Umbilical cord (tissue), 2 donors: ENCODE results near the gene GYS2. TPM values are rescaled to one million over a fixed set of nuclear protein-coding genes. Genes with fewer than 3 reads are reported as not detected.

Experiments used
- DNase-seq: peaks from one replicate; pipeline ENCODE4 v3.0.0-alpha.2; 2015; ENCODE audit warnings: low spot score
- total RNA-seq: library from RNA; depleted of rRNA; stranded (reverse); fragments of >200 nt; gene quantifications from one replicate; pipeline ENCODE4 v1.2.3, GENCODE V29; 2014; ENCODE audit warnings: low replicate concordance; ENCODE audit not compliant: insufficient read depth

GYS2 gene
- total RNA-seq, 1 donor from 2014 or later: 0.48 TPM

- peak; percentile 77 for DNase-seq
Measured at GRCh38 chr12:21553329-21553675, 51.3 kb downstream of the GYS2 start.

DNA sequence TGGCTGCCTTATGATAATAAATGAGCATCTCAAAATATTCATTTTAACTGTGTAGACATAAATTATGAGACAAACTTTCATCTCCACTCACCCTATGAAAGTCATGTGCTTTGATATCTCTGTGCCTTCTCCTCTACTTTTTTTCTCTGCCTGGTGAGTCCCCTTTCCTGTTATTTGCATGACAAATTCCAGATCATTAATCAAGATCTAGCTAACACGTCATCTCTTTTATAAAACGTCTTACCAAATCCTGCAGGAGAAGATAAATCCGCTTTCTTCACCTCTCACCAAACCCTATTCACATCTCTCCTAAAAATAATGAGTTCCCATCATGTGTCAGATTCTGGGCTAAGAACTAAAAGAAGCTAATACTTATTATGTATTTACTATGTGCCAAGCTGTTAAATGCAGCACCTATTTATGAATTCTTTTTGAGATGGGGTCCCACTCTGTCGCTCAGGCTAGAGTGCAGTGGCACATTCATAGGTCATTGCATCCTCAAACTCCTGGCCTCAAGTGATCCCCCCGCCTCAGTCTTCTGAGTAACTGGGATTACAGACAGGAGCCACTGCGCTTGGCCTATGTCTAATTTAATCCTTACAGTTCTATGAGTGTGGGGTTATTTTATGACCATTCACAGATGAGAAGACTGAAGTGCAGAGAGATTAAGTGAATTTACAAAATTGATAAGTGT is 51.9 kb downstream of the GYS2 start:
- DNase-seq: peak; percentile 63

GRCh38 chr12:21551841-21552465 is 52.7 kb downstream of the GYS2 start:
- DNase-seq: peak; percentile 87

GRCh38 chr12:21547437-21547836 is 57.2 kb downstream of the GYS2 start:
- DNase-seq: no peak

DNA sequence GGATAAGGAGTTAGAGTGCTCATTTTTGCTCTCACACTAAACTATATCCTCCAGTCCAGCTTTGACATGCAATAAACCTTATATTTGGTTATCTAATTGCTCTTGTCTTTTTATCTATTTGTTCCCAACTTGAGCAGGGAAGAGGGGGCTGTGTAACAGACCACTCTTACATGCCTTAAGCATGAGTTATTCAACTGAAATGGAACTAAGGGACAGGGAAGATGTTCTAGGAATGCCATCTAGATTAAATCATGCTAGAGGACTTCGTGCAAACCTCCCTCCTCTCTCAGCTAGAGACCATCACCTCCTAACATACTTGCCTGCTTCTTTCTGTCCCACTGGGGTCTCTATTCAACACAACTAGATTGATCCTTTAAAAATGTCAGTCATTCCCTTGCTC is 57.9 kb downstream of the GYS2 start:
- no peak for DNase-seq

- DNase-seq: no peak
Measured at GRCh38 chr12:21545557-21545956, 59.1 kb downstream of the GYS2 start.

GRCh38 chr12:21543151-21543550 is 61.5 kb downstream of the GYS2 start:
- DNase-seq: no peak

- DNase-seq: no peak
Measured at GRCh38 chr12:21542403-21542802, 62.2 kb downstream of the GYS2 start.

DNA sequence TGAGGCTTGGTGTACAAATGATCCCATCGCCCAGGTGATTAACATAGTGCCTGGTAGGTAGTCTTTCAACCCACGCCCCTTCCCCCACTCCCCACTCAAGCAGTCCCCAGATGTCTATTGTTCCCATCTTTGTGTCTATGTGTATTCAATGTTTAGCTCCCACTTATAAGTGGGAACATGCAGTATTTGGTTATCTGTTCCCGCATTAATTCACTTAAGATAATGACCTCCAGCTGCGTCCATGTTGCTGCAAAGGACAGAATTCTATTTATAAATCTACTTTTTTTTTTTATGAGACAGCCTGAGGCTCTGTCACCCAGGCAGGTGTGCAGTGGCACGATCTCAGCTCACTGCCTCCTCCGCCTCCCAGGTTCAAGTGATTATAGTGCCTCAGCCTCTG is 62.9 kb downstream of the GYS2 start:
- no peak for DNase-seq

GRCh38 chr12:21539797-21540196 is 64.8 kb downstream of the GYS2 start:
- DNase-seq: no peak

GRCh38 chr12:21538061-21538653 is 66.5 kb downstream of the GYS2 start:
- DNase-seq: no peak

GRCh38 chr12:21529456-21529855 is 75.2 kb downstream of the GYS2 start:
- DNase-seq: no peak

- peak; percentile 16 for DNase-seq
Measured at GRCh38 chr12:21528953-21529352, 75.7 kb downstream of the GYS2 start.

- DNase-seq: peak; percentile 39
Measured at GRCh38 chr12:21527451-21528180, 77.0 kb downstream of the GYS2 start.

DNA sequence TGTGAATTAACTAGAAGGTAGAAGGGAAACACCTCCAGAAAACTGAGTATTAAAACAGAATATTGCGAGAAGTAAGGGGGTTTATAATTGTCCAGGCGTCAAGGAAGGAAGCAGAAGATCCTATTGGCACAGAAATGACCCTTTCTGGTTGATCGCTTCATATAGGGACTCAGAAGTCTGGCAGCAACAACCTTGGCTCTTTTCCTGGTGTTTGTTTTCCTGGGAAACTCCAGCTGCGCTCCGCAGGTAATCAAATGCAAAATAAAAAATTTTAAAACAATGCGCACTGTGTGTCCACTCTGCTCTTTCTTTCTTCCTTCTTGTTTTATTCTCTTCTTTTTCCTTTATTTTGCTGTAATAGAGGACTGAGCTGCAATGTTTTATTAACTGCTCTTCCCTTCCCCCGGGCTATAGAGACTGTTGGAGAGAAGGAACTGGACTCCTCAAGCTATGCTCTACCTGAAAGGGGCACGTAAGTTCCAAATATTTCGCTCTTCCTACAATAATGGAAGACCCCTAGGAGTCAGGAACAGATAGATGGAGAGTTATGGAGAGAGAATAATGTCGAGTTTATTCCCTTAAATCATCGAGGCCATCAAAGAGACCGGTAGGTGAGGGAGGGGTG is 77.8 kb downstream of the GYS2 start:
- DNase-seq: no peak

DNA sequence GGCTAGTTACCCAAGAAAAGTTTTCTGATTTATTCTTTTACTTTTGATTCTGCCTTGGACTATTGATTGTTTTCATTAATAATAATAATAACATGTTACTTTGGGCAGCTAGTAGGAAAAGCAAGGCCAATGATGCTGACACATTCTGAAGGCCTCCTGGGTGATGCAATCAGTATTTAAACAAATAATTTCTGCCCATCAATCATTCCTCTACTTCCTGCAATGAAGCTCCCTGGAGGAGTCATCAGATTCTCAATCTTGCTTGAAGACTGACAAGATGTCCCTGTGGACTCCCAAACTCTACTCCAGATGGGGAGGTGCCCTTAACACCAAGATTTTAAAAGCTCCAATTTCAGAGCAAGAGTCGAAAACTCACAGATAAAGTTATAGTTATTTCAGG is 78.6 kb downstream of the GYS2 start, which contains the start of gene SPX:
SPX (plus strand) TSS at position 244 of the 400 bp plus-strand sequence. CDS start 177 bp downstream, outside the sequence.
- DNase-seq: no peak

- no peak for DNase-seq
Measured at GRCh38 chr12:21523148-21523547, 81.5 kb downstream of the GYS2 start.

DNA sequence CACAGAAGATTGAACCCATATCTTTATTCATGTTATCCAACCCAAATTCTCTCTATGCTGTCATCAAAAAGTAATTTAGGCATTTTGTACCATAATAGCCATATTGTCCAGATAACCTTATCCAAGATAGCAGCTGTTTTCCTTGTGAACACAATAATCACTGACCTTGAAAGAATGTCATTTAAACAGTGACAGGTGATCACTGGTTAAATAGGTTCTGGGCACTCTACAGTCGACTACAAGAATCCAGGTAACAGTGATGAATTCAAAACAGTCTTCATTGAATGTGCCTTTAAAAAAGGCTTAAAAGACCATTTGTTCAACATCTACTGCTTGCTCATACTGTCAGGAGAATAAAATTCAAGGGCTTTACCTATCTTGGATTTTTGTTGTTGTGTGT is 83.1 kb downstream of the GYS2 start:
- DNase-seq: no peak

DNA sequence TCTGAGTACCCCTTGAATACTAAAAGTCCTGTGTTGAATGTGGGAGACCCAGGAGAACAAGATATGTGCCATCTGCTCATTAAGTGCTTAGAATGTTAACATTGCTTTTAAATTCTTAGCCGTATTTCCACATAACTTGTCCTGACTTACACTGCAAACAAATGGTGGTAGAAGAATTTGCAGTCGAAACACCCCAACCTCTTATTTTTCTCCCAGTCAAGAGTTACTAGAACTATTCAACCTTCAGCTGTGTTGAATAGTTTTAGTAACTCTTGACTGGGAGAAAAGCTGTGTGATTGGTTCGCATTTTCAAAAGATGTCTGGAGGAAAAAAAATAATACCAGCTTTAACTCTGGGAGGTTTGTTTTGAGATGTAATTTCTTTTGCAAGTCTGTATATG is 86.2 kb downstream of the GYS2 start:
- no peak for DNase-seq

DNA sequence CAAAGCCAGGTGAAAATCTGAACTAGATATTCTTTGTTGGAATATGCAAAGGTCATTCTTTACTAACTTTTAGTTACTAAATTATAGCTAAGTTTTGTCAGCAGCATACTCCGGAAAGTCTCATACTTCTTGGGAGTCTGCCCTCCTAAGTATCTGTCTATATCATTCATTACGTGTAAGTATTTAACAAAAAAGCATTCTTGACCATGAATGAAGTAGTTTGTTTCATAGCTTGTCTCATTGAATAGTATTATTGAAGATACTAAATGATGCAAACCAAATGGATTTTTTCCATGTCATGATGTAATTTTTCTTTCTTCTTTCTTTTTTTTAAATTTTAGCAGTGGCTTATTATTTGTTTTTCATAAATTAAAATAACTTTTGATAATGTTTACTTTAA is 88.4 kb downstream of the GYS2 start:
- no peak for DNase-seq

GRCh38 chr12:21509768-21510167 is 94.9 kb downstream of the GYS2 start:
- DNase-seq: no peak

GRCh38 chr12:21507849-21508248 is 96.8 kb downstream of the GYS2 start:
- no peak for DNase-seq
